ENCODE measurements around the gene DHODH.

Gene DHODH

DNA sequence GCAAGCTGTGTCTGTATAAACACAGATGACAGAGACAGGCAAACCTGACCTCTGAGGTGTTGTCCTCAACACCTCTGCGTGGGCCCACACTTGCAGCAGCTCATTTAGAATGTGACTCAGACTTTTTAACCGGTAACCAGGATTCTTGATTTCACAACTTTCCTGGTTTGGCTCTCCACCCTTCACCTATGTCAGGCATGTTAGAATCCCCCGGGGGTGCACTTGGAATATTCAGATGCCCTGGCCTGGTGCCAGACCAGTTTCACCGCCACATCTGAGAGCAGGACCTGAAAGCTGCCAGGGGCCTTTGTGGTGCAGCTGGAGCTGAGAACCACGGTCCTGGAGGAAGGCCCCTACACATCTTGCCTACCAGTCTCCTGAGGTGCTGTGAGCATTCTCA is 4.8 kb downstream of the DHODH start:
- no peak for DNase-seq (ENCODE audit: low read depth in 3 of 3, low spot score in 1 of 3)

DNA sequence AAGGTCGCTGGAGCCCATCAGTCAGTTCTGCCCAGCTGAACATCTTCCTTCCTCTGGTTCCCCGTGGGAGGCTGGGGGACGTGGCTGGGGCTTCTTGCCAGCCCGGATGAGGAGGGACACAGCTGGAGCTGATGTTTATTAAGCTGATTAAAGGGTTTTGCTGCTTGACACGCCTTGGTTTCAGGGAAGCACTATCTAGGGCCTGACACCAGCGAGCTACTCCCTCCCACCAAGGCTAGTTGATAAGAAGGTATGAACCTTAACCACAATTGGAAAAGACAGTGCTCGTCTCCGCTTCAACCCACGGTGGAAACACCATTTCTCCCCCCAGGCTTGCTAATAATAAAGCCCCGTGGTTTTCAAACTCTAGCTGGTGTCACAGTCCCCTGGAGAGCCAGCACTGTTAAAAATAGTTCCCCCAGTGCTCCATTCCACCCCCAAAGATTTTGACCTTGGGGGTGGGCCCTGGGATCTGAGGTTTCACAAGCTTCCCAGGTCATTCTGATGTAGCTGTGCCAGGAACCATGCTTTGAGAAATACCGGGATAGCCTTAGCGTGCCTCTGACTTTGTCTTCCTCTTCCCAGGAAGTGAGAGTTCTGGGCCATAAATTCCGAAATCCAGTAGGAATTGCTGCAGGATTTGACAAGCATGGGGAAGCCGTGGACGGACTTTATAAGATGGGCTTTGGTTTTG is 5.5 kb downstream of the DHODH start:
- DNase-seq (ENCODE audit: low read depth in 3 of 3, low spot score in 1 of 3) = no peak

DNA sequence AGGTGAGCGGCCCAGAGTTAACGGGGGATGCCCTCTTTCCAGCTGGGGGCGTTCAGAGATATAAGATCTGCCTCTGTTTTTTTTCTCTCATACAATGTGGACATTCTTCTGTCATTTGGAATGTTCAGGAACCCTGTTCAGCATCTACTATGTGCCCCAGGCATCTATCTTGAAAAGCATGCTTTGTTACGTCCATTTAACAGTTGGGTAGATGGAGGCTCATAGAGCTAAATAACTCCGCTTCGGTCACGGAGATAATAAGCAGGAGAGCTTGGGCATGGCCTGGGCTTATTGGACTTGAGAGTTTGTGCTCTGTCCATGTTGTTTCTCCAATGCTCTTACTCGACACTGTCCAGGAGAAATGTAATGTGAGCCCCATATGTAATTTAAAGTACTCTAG is 6.1 kb downstream of the DHODH start:
- no peak for DNase-seq (ENCODE audit: low read depth in 3 of 3, low spot score in 1 of 3)

DNA sequence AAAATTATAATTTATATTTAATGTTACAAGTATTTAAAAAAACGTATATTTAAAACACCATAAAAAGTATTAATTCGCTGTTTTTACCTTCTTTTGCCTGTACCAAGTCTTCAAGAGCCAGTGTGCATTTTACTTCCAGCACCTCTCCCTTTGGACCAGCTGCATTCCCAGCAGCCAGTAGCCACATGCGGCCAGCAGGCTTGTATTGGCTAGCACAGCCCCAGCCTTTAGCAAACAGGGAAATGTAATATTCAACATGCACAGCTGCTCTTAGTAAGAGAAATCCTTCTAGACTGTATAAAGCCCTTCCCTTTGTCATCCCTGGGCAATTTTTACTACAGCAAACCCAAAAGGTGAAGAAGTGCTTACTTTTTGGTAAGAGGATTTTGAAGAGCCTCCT is 6.6 kb downstream of the DHODH start:
- DNase-seq (ENCODE audit: low read depth in 3 of 3, low spot score in 1 of 3) = no peak

DNA sequence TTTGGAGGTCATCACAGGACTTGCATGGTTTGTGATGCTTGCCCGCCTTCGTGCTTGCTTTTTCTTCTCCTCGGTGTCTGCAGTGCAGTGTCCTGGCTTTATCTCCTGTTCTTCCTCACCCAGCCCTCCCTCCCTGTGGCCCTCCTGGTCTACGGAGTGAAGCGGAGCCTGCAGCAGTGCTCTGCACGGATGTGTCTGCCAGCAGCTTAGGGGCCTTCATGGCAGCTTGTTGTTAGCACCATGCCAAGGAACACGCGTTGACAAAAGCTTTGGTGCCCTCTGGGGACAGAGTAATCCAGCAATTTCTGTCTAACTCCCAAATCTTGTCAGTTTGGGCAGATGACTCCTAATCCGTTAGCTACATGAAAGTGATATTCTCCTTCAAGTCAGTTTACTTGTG is 9.9 kb downstream of the DHODH start:
- DNase-seq (ENCODE audit: low read depth in 3 of 3, low spot score in 1 of 3) = no peak

DNA sequence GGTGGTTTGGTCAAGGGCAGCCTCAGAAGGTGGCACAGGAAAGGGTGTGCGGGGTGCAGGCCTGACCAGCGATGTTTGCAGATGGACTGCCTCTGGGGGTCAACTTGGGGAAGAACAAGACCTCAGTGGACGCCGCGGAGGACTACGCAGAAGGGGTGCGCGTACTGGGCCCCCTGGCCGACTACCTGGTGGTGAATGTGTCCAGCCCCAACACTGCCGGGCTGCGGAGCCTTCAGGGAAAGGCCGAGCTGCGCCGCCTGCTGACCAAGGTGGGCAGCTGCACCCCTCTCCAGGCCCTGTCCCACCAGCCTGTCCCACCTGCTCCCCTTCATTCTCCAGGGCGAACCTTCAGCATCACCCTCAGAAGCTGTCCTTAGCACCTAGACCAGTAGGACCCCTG is 12.5 kb downstream of the DHODH start:
- no peak for DNase-seq (ENCODE audit: low read depth in 3 of 3, low spot score in 1 of 3)

DNA sequence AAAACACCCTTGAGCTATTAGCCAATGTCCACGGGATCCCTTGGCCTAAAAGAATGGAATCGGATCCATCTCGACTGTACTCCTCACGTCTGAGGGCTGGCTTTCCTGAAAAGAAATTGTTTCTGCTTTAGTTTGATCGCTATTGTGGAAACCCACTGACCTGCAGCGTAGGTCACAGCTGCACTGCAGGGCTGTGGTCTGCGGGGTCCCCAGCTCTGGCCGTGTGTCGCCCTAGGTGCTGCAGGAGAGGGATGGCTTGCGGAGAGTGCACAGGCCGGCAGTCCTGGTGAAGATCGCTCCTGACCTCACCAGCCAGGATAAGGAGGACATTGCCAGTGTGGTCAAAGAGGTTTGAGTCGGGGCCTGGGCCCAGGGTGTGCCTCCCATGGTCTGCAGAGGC is 13.6 kb downstream of the DHODH start:
- no peak for DNase-seq (ENCODE audit: low read depth in 3 of 3, low spot score in 1 of 3)

DNA sequence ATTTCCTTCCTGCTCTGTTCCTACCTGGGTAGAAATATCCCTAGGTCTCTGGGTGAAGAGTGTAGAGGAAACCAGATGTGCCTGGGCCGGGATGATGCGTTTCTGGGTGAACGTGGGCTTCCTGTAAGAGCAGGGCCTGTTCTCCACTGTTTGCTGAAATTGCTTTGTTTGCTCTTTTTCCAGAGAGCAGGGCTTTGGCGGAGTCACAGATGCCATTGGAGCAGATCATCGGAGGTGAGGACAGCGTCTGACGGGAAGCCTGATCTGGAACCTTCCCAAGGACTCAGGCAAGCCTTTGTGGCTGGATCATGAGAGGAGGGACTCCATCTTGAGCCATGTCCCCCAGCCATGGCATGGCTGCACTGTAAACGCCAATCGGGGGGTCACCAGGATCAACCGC is 15.4 kb downstream of the DHODH start:
- no peak for DNase-seq (ENCODE audit: low read depth in 3 of 3, low spot score in 1 of 3)

DNA sequence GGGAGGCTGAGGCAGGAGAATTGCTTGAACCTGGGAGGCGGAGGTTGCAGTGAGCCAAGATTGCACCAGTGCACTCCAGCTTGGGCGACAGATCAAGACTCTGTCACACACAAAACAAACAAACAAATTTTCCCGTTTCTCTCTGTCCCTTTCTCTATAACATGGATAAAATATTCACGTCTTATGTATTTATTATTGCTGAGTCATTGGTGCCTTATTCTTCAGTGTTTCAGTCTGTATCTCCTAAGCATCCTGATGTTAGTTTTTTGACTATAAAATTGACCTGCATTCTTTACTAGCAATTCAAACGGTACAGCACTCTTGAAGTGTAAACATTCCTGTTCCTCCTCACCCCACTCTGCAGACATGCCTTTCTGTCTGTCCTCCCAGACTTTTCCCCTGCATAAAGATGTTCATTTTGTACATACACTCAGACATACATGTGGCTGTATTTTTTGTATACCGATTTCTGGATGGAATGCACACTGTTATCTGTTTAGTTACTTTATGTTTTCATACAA is 16.4 kb downstream of the DHODH start:
- DNase-seq (ENCODE audit: low read depth in 3 of 3, low spot score in 1 of 3) = no peak

DNA sequence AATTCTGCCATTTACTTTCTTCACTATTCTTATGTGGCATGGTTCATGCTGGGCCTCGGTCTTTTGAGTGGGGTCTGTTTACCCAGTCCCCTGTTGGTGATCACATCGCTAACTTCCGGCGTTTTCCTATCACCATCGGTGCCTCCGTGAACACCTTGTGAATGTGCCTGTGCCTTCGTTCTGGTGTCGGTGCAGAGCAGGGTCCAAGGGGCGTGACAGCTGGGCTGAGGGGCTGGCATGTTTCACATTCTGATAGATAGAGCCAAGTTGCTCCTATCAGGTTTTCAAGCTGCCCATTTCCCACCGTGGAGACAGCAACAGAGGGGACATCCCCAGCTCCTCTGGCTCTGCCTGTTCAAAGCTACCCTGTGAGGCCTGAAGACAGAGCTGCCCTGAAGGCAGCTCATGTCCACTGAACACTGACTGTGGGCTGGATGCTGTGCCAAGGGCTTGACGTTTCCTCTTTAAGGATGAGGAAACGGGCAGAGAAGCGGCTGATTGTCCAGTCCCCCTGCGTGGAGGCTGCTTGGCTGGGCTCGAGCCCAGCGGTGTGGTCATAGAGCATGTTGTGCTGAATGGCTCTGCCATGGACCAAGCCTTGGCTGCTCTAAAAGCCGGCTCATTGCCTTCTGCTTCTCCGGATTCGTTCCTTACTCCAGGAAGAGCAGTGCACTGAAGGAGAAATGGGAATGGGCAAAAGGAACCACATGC is 17.0 kb downstream of the DHODH start:
- DNase-seq (ENCODE audit: low read depth in 3 of 3, low spot score in 1 of 3) = no peak

DNA sequence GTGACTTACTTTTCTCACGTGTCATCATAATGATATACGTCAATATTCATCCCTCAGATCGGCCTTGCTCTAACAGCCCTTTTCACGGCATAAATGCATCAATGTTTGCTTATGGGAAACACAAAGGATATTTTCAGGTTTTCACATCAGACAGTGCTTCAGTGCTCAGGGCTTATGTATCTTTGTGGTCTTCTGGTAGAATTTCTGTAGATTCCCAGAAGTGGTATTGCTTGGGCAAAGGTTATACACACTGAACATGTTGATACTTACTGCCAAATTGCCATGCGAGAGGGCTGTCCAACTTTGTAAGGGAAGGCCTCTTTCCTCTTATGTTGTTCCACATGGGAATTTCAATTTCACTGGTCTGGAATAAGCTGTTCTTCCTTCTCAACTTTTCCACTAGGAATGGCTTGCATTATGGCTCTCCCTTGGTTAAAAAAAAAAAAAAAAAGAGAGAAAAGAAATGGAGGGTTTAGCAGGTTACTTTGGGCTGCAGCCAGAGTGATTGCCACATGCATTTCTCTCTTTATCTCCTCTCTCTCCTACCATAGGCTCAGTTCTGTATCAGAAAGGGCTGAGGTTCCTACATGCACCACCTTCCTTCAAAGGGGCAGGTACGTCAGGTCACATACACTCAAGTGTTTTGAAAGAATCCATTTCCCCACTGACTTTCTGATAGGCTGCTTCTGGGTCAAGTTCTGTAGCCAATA is 19.3 kb downstream of the DHODH start:
- no peak for DNase-seq (ENCODE audit: low read depth in 3 of 3, low spot score in 1 of 3)

DNA sequence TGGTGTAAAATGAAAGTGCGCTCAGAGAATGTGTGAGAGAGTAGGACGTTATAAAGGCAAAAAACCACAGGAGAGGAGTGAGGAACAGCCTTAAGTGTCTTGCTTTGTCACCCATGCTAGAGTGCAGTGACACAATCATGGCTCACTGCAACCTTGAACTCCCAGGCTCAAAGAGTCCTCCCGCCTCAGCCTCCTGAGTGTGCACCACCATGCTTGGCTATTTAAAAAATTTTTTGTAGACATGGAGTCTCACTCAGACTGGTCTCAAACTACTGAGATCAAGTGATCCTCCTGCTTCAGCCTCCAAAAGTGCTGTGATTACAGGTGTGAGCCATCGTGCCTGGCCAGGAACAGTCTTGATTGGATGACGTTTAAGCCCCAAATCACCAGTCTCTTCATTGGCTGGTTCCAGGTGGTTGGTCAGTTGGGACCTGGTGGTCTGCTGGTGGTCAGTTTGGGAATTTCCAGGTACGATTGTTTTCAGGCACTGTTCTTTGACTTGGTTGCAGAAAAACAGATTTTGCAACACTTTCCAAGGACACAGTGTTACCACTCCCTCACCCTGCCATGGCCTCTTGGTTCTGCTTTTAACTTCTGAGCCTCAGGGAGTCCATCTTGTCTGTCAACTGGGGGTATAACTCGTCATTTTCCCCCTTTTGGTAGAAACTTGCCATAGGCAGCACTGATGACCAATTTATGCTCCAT is 21.2 kb downstream of the DHODH start:
- no peak for DNase-seq (ENCODE audit: low read depth in 3 of 3, low spot score in 1 of 3)

DNA sequence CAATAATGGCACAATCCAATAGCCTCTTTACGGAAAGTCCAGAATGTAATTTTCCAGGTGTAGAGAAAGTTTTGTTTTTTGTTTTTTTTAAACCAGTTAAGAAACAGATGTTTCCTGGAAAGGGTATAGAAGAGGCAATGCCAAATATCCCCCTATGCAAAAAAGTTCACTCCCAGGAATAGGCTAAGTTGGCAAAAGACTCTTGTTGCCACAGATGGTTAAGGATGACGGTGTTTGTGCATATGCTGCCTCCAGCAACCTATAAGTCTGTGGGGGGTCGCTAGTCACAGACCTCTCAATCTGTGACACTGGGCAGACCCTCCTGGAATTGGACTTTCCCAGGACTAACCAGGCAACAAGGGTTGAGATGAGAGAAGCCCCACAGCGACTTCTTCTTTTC is 24.9 kb downstream of the DHODH start:
- DNase-seq (ENCODE audit: low read depth in 3 of 3, low spot score in 1 of 3) = no peak

DNA sequence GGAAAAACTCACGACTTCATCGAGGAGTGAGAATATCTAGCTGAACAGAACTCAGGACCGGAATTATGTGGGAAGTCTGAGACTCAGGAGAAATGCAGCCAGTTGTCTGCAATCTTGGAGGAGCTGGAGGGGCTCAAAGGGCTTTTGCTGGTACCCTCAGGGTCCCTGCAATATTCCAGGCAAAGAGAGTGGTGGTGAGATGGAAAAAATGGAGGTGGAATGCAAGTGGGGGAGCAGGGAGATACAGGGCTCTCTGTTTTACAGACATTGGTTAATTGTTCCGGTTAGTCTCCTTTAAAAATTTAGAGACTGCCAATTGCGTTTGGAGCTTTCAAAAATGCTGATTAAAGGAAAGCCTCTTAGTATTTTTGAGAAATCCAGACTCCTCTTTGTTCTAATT is 27.6 kb downstream of the DHODH start:
- no peak for DNase-seq (ENCODE audit: low read depth in 3 of 3, low spot score in 1 of 3)

DNA sequence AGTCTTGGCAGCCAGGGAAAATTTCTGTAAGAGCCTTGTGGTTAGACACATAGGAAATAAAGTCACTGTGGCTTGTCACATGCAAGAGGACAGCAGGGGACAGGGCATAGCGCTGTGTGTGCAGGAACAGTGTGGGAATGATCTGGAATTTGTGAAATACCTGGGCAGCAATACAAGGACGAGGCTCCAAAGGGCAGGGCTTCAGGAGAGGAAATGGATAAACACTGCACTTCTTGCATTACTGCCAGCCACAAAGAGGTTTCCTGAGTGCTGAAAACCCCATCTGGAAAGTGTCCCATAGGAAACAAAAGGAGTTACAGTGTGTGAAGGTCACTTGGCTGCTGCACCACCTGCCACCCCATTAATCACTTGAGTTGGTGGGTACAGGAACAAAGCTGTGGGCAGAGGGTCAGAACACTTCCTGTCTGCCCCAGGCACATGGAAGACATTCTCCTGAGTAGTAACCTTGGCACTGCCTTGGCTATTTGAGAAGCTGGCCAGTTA is 33.7 kb downstream of the DHODH start:
- no peak for DNase-seq (ENCODE audit: low read depth in 3 of 3, low spot score in 1 of 3)

DNA sequence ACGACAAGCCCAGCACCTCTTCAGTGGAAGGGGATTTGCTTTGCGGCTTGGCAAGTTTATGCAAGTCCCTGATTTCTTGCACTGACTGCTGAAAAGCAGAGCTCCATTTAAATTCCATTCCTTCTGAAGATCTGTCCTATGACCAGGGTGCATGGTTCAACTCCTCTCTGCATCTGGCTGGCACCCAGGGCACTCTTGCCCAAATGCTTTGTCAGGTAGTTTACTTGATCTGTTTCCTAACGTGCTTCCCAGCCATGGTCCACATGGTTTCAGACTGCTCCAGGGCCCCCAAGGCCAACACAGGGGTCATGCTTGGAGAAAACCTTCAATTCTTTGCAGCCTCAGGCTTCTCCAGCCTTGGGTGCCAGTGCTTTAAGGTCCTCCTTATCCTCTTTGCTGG is 34.5 kb downstream of the DHODH start:
- no peak for DNase-seq (ENCODE audit: low read depth in 3 of 3, low spot score in 1 of 3)

DNA sequence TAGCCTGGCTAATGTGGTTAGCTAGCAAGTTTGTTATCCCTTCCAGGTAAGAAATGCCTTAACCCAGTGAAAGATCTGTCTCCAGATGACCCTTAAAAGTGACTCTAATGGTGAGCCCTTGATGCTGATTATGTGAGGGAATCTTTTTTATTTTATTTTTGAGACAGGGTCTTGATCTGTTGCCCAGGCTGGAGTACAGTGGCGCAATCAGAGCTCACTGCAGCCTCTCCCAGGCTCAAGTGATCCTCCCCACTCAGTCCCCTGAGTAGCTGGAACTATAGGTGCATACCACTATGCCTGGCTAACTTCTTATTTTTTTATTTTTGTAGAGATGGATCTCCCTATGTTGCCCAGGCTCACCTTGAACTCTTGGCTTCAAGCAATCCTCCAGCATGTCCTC is 35.0 kb downstream of the DHODH start:
- DNase-seq (ENCODE audit: low read depth in 3 of 3, low spot score in 1 of 3) = no peak

DNA sequence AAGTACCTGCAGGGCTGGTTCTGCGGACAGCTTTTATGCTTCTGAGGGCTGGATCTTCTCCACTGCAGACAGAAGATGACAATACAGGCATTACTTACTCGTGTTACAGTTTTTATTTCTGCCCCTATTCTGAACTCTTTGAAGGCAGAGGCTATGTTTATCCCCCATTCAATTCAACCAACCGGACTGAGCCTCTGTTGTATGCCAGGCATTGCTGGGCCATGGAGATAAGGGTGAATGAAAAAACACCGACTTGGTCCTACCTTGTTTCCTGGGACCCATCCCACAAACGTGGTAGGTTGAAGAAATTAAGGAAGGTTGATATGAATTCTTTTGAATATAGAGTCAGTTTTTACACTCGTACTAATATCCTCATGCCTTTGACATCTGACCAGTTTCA is 35.8 kb downstream of the DHODH start:
- DNase-seq (ENCODE audit: low read depth in 3 of 3, low spot score in 1 of 3) = no peak

DNA sequence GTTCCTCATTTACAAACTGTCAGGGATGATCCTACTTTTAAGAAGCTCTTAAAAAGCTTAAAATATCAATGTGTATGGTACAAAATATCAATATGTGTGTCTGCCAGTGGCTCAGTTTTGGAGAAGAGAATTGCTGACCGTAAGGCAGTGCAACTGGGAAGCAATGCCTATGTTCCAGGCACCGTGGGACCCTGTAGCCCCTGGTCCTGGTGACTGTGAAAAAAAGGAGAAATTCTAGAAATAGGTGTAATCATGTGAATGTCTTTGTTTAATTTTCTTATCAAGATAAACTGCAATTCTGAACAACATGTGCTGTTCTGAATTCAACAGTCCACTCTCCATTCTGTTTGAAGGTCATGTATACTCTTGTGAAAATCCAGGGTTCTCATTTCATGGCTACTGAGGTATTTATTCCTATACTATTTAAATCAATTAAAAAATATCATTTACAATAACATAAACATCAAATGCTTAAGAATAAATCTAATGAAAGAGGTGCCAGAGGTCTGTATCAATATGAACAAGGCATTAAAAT is 36.3 kb downstream of the DHODH start:
- DNase-seq (ENCODE audit: low read depth in 3 of 3, low spot score in 1 of 3) = no peak

DNA sequence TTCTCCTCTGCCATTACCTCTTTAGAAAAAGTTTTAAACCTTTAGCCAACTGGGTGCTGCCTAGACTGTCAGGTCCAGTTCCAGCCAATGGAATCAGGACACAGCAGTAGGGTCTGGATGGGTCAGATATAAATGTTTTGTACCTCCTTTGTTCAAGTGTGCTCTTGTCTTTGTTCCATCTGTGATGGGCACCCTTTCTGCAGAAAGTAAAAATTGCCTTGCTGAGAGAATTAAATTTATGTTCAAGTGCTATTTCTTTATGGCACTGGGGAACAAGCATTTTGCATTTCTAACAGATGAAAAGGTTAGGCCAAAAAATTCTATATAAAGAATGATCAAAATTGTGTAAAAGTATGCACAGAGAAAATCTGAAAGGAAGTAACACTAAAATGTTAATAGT is 40.6 kb downstream of the DHODH start:
- no peak for DNase-seq (ENCODE audit: low read depth in 3 of 3, low spot score in 1 of 3)

DNA sequence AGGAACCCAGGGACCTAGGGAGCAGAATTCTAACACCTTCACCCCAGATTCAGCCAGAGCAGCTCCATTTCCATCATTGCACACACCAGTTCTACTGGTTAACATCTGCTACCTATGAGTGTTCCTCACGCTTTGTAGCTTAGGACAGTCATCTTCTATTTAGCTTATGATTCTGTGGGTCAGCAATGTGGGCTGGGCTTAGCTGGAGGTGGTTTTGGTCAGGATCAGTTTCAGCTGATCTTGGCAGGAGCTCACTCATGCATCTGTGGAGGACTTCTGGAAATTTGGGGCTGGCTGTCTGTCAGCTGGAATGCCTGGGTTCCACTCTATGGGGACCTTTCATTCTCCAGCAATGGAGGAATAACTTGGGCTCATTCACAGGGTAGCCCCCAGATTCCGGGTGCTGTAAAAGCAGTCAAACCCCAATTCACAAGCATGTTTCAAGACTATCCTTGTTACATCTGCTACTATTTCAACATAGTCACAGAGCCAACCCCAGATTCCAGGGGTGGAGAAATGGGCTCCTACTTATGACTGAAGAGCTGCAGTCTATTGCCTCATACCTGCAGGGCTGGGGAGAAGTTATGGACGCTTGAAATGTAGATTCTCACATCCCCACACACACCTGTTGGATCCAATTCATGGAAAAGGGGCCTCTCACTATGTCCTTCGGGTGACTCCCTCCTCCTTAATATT is 42.4 kb downstream of the DHODH start:
- no peak for DNase-seq (ENCODE audit: low read depth in 3 of 3, low spot score in 1 of 3)
